Stimulated activated CD4-positive, alpha-beta T cell treated with anti-CD3 and anti-CD28 coated beads, Interleukin-2, amount 100 ng/mL, for 4 hours (primary cell): ENCODE measurements around the gene SLCO3A1.
"Not testable (repeated sequence)": the region's sequence is repeated elsewhere in the genome, so short reads cannot be mapped to it uniquely, and the experiment has no call there.

Experiments
- DNase-seq: peaks from one replicate; pipeline ENCODE4 v3.0.0-alpha.2; 2020; ENCODE audit warnings: low read depth

The SLCO3A1 gene

GRCh38 chr15:92161039-92161670 lies 307.6 kb downstream of the SLCO3A1 start:
- no peak for DNase-seq

GRCh38 chr15:92162657-92163056 lies 309.1 kb downstream of the SLCO3A1 start:
- no peak for DNase-seq

GRCh38 chr15:92163641-92164040 lies 310.1 kb downstream of the SLCO3A1 start:
- DNase-seq: no peak

- no peak for DNase-seq
Observed at GRCh38 chr15:92164327-92165000, 311.0 kb downstream of the SLCO3A1 start.

GRCh38 chr15:92165001-92165346 lies 311.5 kb downstream of the SLCO3A1 start:
- DNase-seq: no peak

- DNase-seq: no peak
Observed at GRCh38 chr15:92166029-92166428, 312.5 kb downstream of the SLCO3A1 start.

GRCh38 chr15:92166751-92167405 lies 313.4 kb downstream of the SLCO3A1 start:
- no peak for DNase-seq

GRCh38 chr15:92167451-92167850 lies 313.9 kb downstream of the SLCO3A1 start:
- DNase-seq: no peak

- DNase-seq: no peak
Observed at GRCh38 chr15:92168066-92168683, 314.7 kb downstream of the SLCO3A1 start.

GRCh38 chr15:92170897-92171296 lies 317.4 kb downstream of the SLCO3A1 start:
- DNase-seq: no peak

GRCh38 chr15:92178911-92179310 lies 325.4 kb downstream of the SLCO3A1 start:
- no peak for DNase-seq

GRCh38 chr15:92184142-92184541 lies 330.6 kb downstream of the SLCO3A1 start:
- no peak for DNase-seq

GRCh38 chr15:92184679-92185230 lies 331.2 kb downstream of the SLCO3A1 start:
- no peak for DNase-seq

GRCh38 chr15:92187975-92188374 lies 334.5 kb downstream of the SLCO3A1 start:
- no peak for DNase-seq

GRCh38 chr15:92189166-92189565 lies 335.7 kb downstream of the SLCO3A1 start:
- DNase-seq: no peak

GRCh38 chr15:92195241-92195640 lies 341.7 kb downstream of the SLCO3A1 start:
- DNase-seq: no peak

GRCh38 chr15:92196342-92196741 lies 342.8 kb downstream of the SLCO3A1 start:
- DNase-seq: no peak

- DNase-seq: no peak
Observed at GRCh38 chr15:92197746-92198145, 344.2 kb downstream of the SLCO3A1 start.

GRCh38 chr15:92200891-92201290 lies 347.4 kb downstream of the SLCO3A1 start:
- DNase-seq: no peak

- DNase-seq: no peak
Observed at GRCh38 chr15:92205255-92205739, 351.8 kb downstream of the SLCO3A1 start.

- DNase-seq: not testable (repeated sequence)
Observed at GRCh38 chr15:92207601-92208000, 354.1 kb downstream of the SLCO3A1 start.
